ENCODE results near the gene ERMARD.

ERMARD gene

GRCh38 chr6:169800116-169800667, 48.8 kb downstream of the ERMARD start:
- TF ChIP-seq, protein P1, sequence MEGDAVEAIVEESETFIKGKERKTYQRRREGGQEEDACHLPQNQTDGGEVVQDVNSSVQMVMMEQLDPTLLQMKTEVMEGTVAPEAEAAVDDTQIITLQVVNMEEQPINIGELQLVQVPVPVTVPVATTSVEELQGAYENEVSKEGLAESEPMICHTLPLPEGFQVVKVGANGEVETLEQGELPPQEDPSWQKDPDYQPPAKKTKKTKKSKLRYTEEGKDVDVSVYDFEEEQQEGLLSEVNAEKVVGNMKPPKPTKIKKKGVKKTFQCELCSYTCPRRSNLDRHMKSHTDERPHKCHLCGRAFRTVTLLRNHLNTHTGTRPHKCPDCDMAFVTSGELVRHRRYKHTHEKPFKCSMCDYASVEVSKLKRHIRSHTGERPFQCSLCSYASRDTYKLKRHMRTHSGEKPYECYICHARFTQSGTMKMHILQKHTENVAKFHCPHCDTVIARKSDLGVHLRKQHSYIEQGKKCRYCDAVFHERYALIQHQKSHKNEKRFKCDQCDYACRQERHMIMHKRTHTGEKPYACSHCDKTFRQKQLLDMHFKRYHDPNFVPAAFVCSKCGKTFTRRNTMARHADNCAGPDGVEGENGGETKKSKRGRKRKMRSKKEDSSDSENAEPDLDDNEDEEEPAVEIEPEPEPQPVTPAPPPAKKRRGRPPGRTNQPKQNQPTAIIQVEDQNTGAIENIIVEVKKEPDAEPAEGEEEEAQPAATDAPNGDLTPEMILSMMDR (IDR thresholded peaks at IDR 0.05; ENCODE audit: low read depth, low read length, missing control alignments), result no peak
- no peak for DNase-seq (ENCODE audit: extremely low read depth, low read depth)
- no peak overlapping the region for H3K4me3 ChIP-seq (replicated peaks; ENCODE audit: low read depth, low read length)

GRCh38 chr6:169800668-169801395, 49.4 kb downstream of the ERMARD start:
- DNase-seq (ENCODE audit: extremely low read depth, low read depth), result peak; percentile 26
- TF ChIP-seq, protein P1 (IDR thresholded peaks at IDR 0.05; ENCODE audit: low read depth, low read length, missing control alignments), result no peak
- H3K4me3 ChIP-seq (replicated peaks; ENCODE audit: low read depth, low read length), result no peak overlapping the region

DNA sequence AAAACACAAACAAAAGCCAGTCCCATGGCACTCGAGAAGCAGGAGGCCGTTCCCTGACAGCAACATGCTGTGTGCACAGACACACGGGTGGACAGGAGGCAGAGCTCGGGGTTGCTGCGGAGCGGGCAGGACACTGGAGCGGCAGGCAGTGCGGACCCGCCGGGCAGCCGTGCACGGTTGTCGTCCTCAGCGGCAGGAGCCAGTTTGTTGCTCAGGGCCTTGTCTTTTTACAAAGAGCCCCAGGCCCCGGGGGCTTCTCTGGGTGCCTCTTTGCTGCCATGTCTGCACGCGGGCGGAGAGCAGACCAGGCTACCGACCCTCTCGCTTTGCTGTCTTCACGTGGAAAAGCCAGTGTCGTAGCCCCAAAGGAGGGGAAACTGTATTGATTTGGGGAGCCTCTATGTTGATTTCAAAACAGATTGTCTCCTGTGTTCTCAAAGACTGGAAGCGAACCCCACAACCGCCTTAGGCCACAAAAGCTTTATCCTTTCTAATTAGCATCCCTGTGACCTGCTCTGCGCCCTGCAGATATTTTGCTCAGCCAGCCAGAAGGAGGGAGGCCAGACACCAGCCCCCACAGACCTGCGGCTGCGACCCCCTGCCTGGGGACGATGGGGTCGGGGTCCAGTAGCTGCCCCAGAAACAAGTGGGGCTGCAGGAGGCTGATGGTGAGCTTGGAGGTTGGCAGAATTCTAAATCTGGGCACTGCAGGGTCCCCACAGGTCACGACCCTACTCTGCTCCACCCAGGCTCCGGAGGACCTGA, 50.2 kb downstream of the ERMARD start:
- TF ChIP-seq, protein P1 (IDR thresholded peaks at IDR 0.05; ENCODE audit: low read depth, low read length, missing control alignments), result no peak
- H3K4me3 ChIP-seq (replicated peaks; ENCODE audit: low read depth, low read length), result no peak overlapping the region
- DNase-seq (ENCODE audit: extremely low read depth, low read depth), result no peak

- H3K4me3 ChIP-seq (replicated peaks; ENCODE audit: low read depth, low read length), result no peak overlapping the region
- no peak for DNase-seq (ENCODE audit: extremely low read depth, low read depth)
- TF ChIP-seq, protein P1 (IDR thresholded peaks at IDR 0.05; ENCODE audit: low read depth, low read length, missing control alignments), result no peak
Measured at GRCh38 chr6:169802790-169803189, 51.4 kb downstream of the ERMARD start.

DNA sequence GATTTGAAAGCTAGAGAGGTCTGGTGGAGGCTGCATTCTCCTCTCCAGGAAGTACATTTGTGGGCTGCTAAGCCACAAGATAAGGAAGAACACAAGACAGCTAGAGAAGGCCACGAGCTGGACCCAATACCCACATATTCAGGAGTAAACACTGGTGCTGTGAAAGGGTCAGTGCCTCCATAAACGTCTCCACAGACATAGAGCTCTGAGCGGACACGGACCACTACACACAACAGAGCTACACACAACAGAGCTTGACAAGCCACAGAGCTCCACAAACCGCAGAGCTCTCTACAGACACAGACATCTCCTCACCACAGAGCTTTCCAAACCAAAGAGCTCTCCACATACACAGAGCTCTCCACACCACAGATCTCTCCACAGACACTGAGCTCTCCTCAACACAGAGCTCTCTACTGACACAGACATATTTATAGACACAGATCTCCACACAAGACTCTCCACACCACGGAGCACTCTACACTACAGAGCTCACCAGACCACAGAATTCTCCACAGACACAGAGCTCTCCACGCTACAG, 51.9 kb downstream of the ERMARD start:
- TF ChIP-seq, protein P1 (IDR thresholded peaks at IDR 0.05; ENCODE audit: low read depth, low read length, missing control alignments), result no peak
- DNase-seq (ENCODE audit: extremely low read depth, low read depth), result no peak
- H3K4me3 ChIP-seq (replicated peaks; ENCODE audit: low read depth, low read length), result no peak overlapping the region

DNA sequence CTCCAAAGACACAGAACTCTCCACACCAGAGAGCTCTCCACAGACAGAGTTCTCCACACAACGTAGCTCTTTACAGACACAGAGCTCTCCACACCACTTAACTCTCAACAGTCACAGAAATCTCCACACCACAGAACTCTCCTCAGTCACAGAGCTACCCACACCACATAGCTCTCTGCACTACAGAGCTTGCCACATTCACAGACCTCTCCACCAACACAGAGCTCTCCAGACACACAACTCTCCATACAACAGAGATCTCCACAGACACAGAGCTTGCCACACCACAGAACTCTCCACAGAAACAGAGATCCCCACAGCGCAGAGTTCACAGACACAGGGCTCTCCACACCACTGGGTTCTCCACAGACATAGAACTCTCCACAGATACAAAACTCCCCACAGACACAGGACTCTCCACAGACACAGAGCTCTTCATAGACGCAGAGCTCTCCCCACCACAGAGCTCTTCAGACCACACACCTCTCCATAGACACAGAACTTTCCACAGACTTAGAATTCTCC, 52.5 kb downstream of the ERMARD start:
- no peak overlapping the region for H3K4me3 ChIP-seq (replicated peaks; ENCODE audit: low read depth, low read length)
- TF ChIP-seq, protein P1 (IDR thresholded peaks at IDR 0.05; ENCODE audit: low read depth, low read length, missing control alignments), result no peak

More for the DNA sequence above, 52.5 kb downstream of the ERMARD start:
- DNase-seq (ENCODE audit: extremely low read depth, low read depth), result no peak
